ENCODE measurements around the gene ZNF492.
"Not testable (repeated sequence)": the region's sequence is repeated elsewhere in the genome, so short reads cannot be mapped to it uniquely, and the experiment has no call there.

ZNF492 gene

GRCh38 chr19:22633706-22634449 lies at the start of gene ZNF492:
Gene ZNF492, plus strand, starts transcription at chr19:22634324. Its CDS starts 19,076 bp downstream, at chr19:22653400.
- H3K9ac ChIP-seq (ENCODE audit: low read length); H3K27ac ChIP-seq (ENCODE audit: low read length); H3K27me3 ChIP-seq (ENCODE audit: control insufficient read depth, insufficient read depth, low read length); H3K36me3 ChIP-seq (ENCODE audit: control insufficient read depth, low read depth, low read length); H3K4me3 ChIP-seq (ENCODE audit: low read length); H3K4me1 ChIP-seq (ENCODE audit: control insufficient read depth, low read depth, low read length): not testable (repeated sequence)
- peaks cover 39% of the 10 kb centered on the region for H3K9me3 ChIP-seq (ENCODE audit: control insufficient read depth, low read depth, low read length)

GRCh38 chr19:22595422-22595821 lies 38.7 kb upstream of the ZNF492 start:
- H3K27ac ChIP-seq (ENCODE audit: low read length): no peak overlapping the region
- H3K27me3 ChIP-seq (ENCODE audit: control insufficient read depth, insufficient read depth, low read length): no peaks in the 10 kb centered on the region
- peaks cover 78% of the 10 kb centered on the region for H3K9me3 ChIP-seq (ENCODE audit: control insufficient read depth, low read depth, low read length)
- H3K4me3 ChIP-seq (ENCODE audit: low read length): no peak overlapping the region
- H3K9ac ChIP-seq (ENCODE audit: low read length): no peak overlapping the region
- no peaks in the 10 kb centered on the region for H3K4me1 ChIP-seq (ENCODE audit: control insufficient read depth, low read depth, low read length)
- no peaks in the 10 kb centered on the region for H3K36me3 ChIP-seq (ENCODE audit: control insufficient read depth, low read depth, low read length)

GRCh38 chr19:22595918-22596341 lies 38.2 kb upstream of the ZNF492 start:
- no peaks in the 10 kb centered on the region for H3K27me3 ChIP-seq (ENCODE audit: control insufficient read depth, insufficient read depth, low read length)
- H3K9ac ChIP-seq (ENCODE audit: low read length): no peak overlapping the region
- H3K4me1 ChIP-seq (ENCODE audit: control insufficient read depth, low read depth, low read length): no peaks in the 10 kb centered on the region
- no peak overlapping the region for H3K27ac ChIP-seq (ENCODE audit: low read length)
- H3K4me3 ChIP-seq (ENCODE audit: low read length): no peak overlapping the region
- no peaks in the 10 kb centered on the region for H3K36me3 ChIP-seq (ENCODE audit: control insufficient read depth, low read depth, low read length)
- peaks cover 77% of the 10 kb centered on the region for H3K9me3 ChIP-seq (ENCODE audit: control insufficient read depth, low read depth, low read length)

- no peak overlapping the region for H3K4me3 ChIP-seq (ENCODE audit: low read length)
- no peaks in the 10 kb centered on the region for H3K27me3 ChIP-seq (ENCODE audit: control insufficient read depth, insufficient read depth, low read length)
- H3K4me1 ChIP-seq (ENCODE audit: control insufficient read depth, low read depth, low read length): no peaks in the 10 kb centered on the region
- H3K9ac ChIP-seq (ENCODE audit: low read length): no peak overlapping the region
- H3K27ac ChIP-seq (ENCODE audit: low read length): no peak overlapping the region
- no peaks in the 10 kb centered on the region for H3K36me3 ChIP-seq (ENCODE audit: control insufficient read depth, low read depth, low read length)
- H3K9me3 ChIP-seq (ENCODE audit: control insufficient read depth, low read depth, low read length): peaks cover 74% of the 10 kb centered on the region
Observed at GRCh38 chr19:22600690-22601648, 33.2 kb upstream of the ZNF492 start.

GRCh38 chr19:22601906-22602630 lies 32.1 kb upstream of the ZNF492 start:
- peaks cover 73% of the 10 kb centered on the region for H3K9me3 ChIP-seq (ENCODE audit: control insufficient read depth, low read depth, low read length)
- no peak overlapping the region for H3K4me3 ChIP-seq (ENCODE audit: low read length)

GRCh38 chr19:22602631-22603272 lies 31.4 kb upstream of the ZNF492 start:
- no peak overlapping the region for H3K9ac ChIP-seq (ENCODE audit: low read length)
- H3K9me3 ChIP-seq (ENCODE audit: control insufficient read depth, low read depth, low read length): peaks cover 66% of the 10 kb centered on the region
- H3K36me3 ChIP-seq (ENCODE audit: control insufficient read depth, low read depth, low read length): no peaks in the 10 kb centered on the region
- H3K27me3 ChIP-seq (ENCODE audit: control insufficient read depth, insufficient read depth, low read length): no peaks in the 10 kb centered on the region
- H3K4me3 ChIP-seq (ENCODE audit: low read length): no peak overlapping the region
- H3K4me1 ChIP-seq (ENCODE audit: control insufficient read depth, low read depth, low read length): no peaks in the 10 kb centered on the region
- H3K27ac ChIP-seq (ENCODE audit: low read length): no peak overlapping the region

More at GRCh38 chr19:22601906-22602630, 32.1 kb upstream of the ZNF492 start:
- no peaks in the 10 kb centered on the region for H3K4me1 ChIP-seq (ENCODE audit: control insufficient read depth, low read depth, low read length)
- H3K36me3 ChIP-seq (ENCODE audit: control insufficient read depth, low read depth, low read length): no peaks in the 10 kb centered on the region
- no peaks in the 10 kb centered on the region for H3K27me3 ChIP-seq (ENCODE audit: control insufficient read depth, insufficient read depth, low read length)
- no peak overlapping the region for H3K9ac ChIP-seq (ENCODE audit: low read length)
- no peak overlapping the region for H3K27ac ChIP-seq (ENCODE audit: low read length)

- no peaks in the 10 kb centered on the region for H3K36me3 ChIP-seq (ENCODE audit: control insufficient read depth, low read depth, low read length)
- H3K9me3 ChIP-seq (ENCODE audit: control insufficient read depth, low read depth, low read length): peaks cover 61% of the 10 kb centered on the region
- no peak overlapping the region for H3K27ac ChIP-seq (ENCODE audit: low read length)
- H3K27me3 ChIP-seq (ENCODE audit: control insufficient read depth, insufficient read depth, low read length): no peaks in the 10 kb centered on the region
- H3K9ac ChIP-seq (ENCODE audit: low read length): no peak overlapping the region
- no peaks in the 10 kb centered on the region for H3K4me1 ChIP-seq (ENCODE audit: control insufficient read depth, low read depth, low read length)
- H3K4me3 ChIP-seq (ENCODE audit: low read length): no peak overlapping the region
Observed at GRCh38 chr19:22603518-22604440, 30.3 kb upstream of the ZNF492 start.

GRCh38 chr19:22604571-22605274 lies 29.4 kb upstream of the ZNF492 start:
- H3K36me3 ChIP-seq (ENCODE audit: control insufficient read depth, low read depth, low read length): no peaks in the 10 kb centered on the region
- no peaks in the 10 kb centered on the region for H3K27me3 ChIP-seq (ENCODE audit: control insufficient read depth, insufficient read depth, low read length)
- H3K27ac ChIP-seq (ENCODE audit: low read length): no peak overlapping the region
- H3K9ac ChIP-seq (ENCODE audit: low read length): no peak overlapping the region
- H3K4me3 ChIP-seq (ENCODE audit: low read length): no peak overlapping the region
- H3K9me3 ChIP-seq (ENCODE audit: control insufficient read depth, low read depth, low read length): peaks cover 61% of the 10 kb centered on the region
- no peaks in the 10 kb centered on the region for H3K4me1 ChIP-seq (ENCODE audit: control insufficient read depth, low read depth, low read length)

- Histone ChIP-seq H3K9ac (ENCODE audit: low read length) (no peak overlapping the region), H3K27ac (ENCODE audit: low read length) (no peak overlapping the region), H3K9me3 (ENCODE audit: control insufficient read depth, low read depth, low read length) (peaks cover 60% of the 10 kb centered on the region), H3K4me1 (ENCODE audit: control insufficient read depth, low read depth, low read length) (no peaks in the 10 kb centered on the region), H3K27me3 (ENCODE audit: control insufficient read depth, insufficient read depth, low read length) (no peaks in the 10 kb centered on the region), H3K36me3 (ENCODE audit: control insufficient read depth, low read depth, low read length) (no peaks in the 10 kb centered on the region), H3K4me3 (ENCODE audit: low read length) (no peak overlapping the region)
Observed at GRCh38 chr19:22605275-22606211, 28.6 kb upstream of the ZNF492 start.
